Measurements from ENCODE around the gene TBC1D1. TPM values are rescaled to one million over a fixed set of nuclear protein-coding genes. Genes with fewer than 3 reads are reported as not detected.

The TBC1D1 gene
- total and polyA plus RNA-seq, 2 donors (not counting 1 experiment from before 2014, with no cell fraction given), result 39.7 to 90.0 TPM

DNA sequence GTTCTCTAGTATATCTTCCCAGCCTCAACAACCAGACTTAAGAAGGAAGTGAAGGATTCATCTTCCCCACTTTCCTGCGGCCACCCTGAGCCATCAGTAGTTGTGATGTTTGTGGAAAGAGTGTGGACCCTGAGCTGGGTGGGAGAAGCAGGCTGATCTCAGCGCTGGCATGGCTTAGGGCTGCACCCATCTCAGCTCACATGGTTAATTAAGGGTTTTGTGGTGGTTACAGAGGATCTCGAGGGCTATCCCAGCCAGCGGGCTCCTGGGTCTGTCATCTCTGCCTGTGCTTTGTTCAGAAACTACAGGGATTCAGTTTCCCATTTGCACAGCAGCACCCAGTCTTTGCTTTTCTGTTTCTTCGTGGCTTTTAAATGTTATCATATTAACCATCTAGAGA, 232.7 kb downstream of the TBC1D1 start:
- Histone ChIP-seq H4K20me1 (ENCODE audit: control insufficient read depth, extremely low read depth, insufficient read depth, low read length) (no peaks in the 10 kb centered on the region), H3K9me3 (ENCODE audit: control insufficient read depth, insufficient read depth, low read depth, low read length) (no peaks in the 10 kb centered on the region), H3K27me3 (ENCODE audit: control insufficient read depth, insufficient read depth, low read length) (no peaks in the 10 kb centered on the region), H3K4me3 (replicated peaks in 1 of 4; ENCODE audit: control extremely low read depth in 1 of 4, insufficient read depth in 1 of 4, low read depth in 3 of 4, low read length in 4 of 4) (no peak overlapping the region), H3K9ac (ENCODE audit: insufficient read depth, low read length) (no peak overlapping the region), H3K79me2 (ENCODE audit: control insufficient read depth, insufficient read depth, low read length) (no peaks in the 10 kb centered on the region), H3K4me1 (ENCODE audit: control insufficient read depth, extremely low read depth, insufficient read depth, low read length) (peaks cover 19% of the 10 kb centered on the region), H3K27ac (ENCODE audit: insufficient read depth, low read length) (no peak overlapping the region), H3K4me2 (ENCODE audit: extremely low read depth, insufficient read depth, low read length) (no peak overlapping the region), H2AFZ (ENCODE audit: low read length) (no peak overlapping the region), H3K36me3 (ENCODE audit: control insufficient read depth, insufficient read depth, low read length) (peaks cover 5% of the 10 kb centered on the region)
- DNase-seq (ENCODE audit: low read depth in 2 of 2), result no peak
- TF ChIP-seq EZH2 (IDR thresholded peaks at IDR 0.05; ENCODE audit: low read length, missing control alignments), result no peak
- TF ChIP-seq, protein P1, sequence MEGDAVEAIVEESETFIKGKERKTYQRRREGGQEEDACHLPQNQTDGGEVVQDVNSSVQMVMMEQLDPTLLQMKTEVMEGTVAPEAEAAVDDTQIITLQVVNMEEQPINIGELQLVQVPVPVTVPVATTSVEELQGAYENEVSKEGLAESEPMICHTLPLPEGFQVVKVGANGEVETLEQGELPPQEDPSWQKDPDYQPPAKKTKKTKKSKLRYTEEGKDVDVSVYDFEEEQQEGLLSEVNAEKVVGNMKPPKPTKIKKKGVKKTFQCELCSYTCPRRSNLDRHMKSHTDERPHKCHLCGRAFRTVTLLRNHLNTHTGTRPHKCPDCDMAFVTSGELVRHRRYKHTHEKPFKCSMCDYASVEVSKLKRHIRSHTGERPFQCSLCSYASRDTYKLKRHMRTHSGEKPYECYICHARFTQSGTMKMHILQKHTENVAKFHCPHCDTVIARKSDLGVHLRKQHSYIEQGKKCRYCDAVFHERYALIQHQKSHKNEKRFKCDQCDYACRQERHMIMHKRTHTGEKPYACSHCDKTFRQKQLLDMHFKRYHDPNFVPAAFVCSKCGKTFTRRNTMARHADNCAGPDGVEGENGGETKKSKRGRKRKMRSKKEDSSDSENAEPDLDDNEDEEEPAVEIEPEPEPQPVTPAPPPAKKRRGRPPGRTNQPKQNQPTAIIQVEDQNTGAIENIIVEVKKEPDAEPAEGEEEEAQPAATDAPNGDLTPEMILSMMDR (conservative IDR thresholded peaks at IDR 0.05 in 1 of 2, IDR thresholded peaks at IDR 0.05 in 1 of 2; ENCODE audit: low read depth in 1 of 2, low read length in 2 of 2), result no peak

DNA sequence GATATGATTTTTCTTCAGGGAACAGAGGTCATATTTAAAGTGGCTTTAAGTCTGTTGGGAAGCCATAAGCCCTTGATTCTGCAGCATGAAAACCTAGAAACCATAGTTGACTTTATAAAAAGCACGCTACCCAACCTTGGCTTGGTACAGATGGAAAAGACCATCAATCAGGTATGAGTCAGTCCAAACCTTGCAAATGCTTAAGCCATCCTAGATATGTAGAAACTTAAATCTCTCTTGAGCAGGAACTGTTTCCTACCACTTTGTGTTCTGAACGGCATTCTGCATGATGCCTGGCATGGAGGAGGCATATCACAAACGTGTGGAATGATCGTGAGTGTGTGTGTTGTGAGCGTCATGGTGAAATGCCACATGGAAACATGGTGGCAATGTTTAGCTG, 234.1 kb downstream of the TBC1D1 start:
- Histone ChIP-seq H3K9me3 (ENCODE audit: control insufficient read depth, insufficient read depth, low read depth, low read length) (no peaks in the 10 kb centered on the region), H3K27ac (ENCODE audit: insufficient read depth, low read length) (no peak overlapping the region)
- DNase-seq (ENCODE audit: low read depth in 2 of 2), result peak in 1 of 2 donors; percentile 46

DNA sequence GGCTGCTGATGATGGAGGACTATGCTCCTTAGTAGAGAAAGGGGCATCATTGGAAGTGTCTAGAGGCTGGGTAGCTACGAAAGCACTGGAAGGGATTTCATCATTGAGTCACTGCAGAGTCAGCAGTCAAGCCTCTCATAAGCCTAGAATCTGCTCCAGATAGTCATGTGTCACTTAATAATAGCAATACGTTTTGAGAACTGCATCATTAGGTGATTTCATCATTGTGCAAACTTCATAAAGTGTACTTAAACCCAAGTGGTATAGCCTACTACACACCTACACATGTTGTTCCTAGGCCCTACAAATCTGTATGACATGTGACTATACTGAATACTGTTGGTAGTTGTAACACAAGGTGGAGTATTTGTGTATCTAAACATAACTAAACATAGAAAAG, 234.9 kb downstream of the TBC1D1 start:
- H3K4me2 ChIP-seq (ENCODE audit: extremely low read depth, insufficient read depth, low read length), result no peak overlapping the region
- H3K27ac ChIP-seq (ENCODE audit: insufficient read depth, low read length), result no peak overlapping the region
- H3K9me3 ChIP-seq (ENCODE audit: control insufficient read depth, insufficient read depth, low read depth, low read length), result no peaks in the 10 kb centered on the region
- H3K4me3 ChIP-seq (replicated peaks in 1 of 4; ENCODE audit: control extremely low read depth in 1 of 4, insufficient read depth in 1 of 4, low read depth in 3 of 4, low read length in 4 of 4), result no peak overlapping the region
- TF ChIP-seq, protein P1 (conservative IDR thresholded peaks at IDR 0.05 in 1 of 2, IDR thresholded peaks at IDR 0.05 in 1 of 2; ENCODE audit: low read depth in 1 of 2, low read length in 2 of 2), result no peak
- TF ChIP-seq EZH2 (IDR thresholded peaks at IDR 0.05; ENCODE audit: low read length, missing control alignments), result no peak
- no peaks in the 10 kb centered on the region for H3K79me2 ChIP-seq (ENCODE audit: control insufficient read depth, insufficient read depth, low read length)
- peaks cover 10% of the 10 kb centered on the region for H3K4me1 ChIP-seq (ENCODE audit: control insufficient read depth, extremely low read depth, insufficient read depth, low read length)
- H3K36me3 ChIP-seq (ENCODE audit: control insufficient read depth, insufficient read depth, low read length), result peaks cover 3% of the 10 kb centered on the region
- H3K9ac ChIP-seq (ENCODE audit: insufficient read depth, low read length), result no peak overlapping the region
- H4K20me1 ChIP-seq (ENCODE audit: control insufficient read depth, extremely low read depth, insufficient read depth, low read length), result no peaks in the 10 kb centered on the region
- no peaks in the 10 kb centered on the region for H3K27me3 ChIP-seq (ENCODE audit: control insufficient read depth, insufficient read depth, low read length)
- H2AFZ ChIP-seq (ENCODE audit: low read length), result no peak overlapping the region
- peak in 1 of 2 donors; percentile 46 for DNase-seq (ENCODE audit: low read depth in 2 of 2)

More for the DNA sequence above, 234.1 kb downstream of the TBC1D1 start:
- H3K36me3 ChIP-seq (ENCODE audit: control insufficient read depth, insufficient read depth, low read length), result peaks cover 3% of the 10 kb centered on the region
- H3K9ac ChIP-seq (ENCODE audit: insufficient read depth, low read length), result no peak overlapping the region
- no peak overlapping the region for H3K4me3 ChIP-seq (replicated peaks in 1 of 4; ENCODE audit: control extremely low read depth in 1 of 4, insufficient read depth in 1 of 4, low read depth in 3 of 4, low read length in 4 of 4)
- peaks cover 19% of the 10 kb centered on the region for H3K4me1 ChIP-seq (ENCODE audit: control insufficient read depth, extremely low read depth, insufficient read depth, low read length)
- no peak overlapping the region for H2AFZ ChIP-seq (ENCODE audit: low read length)
- no peak for TF ChIP-seq EZH2 (IDR thresholded peaks at IDR 0.05; ENCODE audit: low read length, missing control alignments)
- TF ChIP-seq, protein P1 (conservative IDR thresholded peaks at IDR 0.05 in 1 of 2, IDR thresholded peaks at IDR 0.05 in 1 of 2; ENCODE audit: low read depth in 1 of 2, low read length in 2 of 2), result no peak
- no peaks in the 10 kb centered on the region for H3K27me3 ChIP-seq (ENCODE audit: control insufficient read depth, insufficient read depth, low read length)
- H4K20me1 ChIP-seq (ENCODE audit: control insufficient read depth, extremely low read depth, insufficient read depth, low read length), result no peaks in the 10 kb centered on the region
- H3K4me2 ChIP-seq (ENCODE audit: extremely low read depth, insufficient read depth, low read length), result no peak overlapping the region
- no peaks in the 10 kb centered on the region for H3K79me2 ChIP-seq (ENCODE audit: control insufficient read depth, insufficient read depth, low read length)
